Medulla oblongata (tissue), 1 donor: Measurements from ENCODE around the gene SPOUT1.
"Not testable (repeated sequence)": the region's sequence is repeated elsewhere in the genome, so short reads cannot be mapped to it uniquely, and the experiment has no call there.

ENCODE experiments used
- DNase-seq: peaks from one replicate; pipeline ENCODE4 v3.0.0-alpha.2; 2015; ENCODE audit errors: extremely low spot score

SPOUT1 gene

DNA sequence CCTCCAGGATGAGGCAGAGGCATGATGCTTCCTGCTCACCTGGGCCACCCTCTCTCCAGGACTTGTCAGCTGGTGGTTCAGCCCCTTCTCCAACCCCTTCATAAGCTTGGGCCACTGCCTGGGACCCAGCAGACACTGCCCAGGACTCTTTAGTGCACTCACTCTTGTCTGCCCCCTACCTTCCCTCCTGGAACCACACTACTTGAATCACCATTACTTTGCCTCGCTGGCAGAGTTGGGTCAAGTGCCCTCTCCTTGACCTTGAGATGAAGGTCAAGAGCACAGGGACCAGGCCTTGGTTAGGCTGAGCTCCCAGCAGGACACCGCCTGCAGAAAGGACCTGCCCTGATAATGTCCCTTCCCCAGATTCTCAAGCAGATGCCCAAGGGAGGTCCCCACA, 19.8 kb downstream of the SPOUT1 start:
- no peak for DNase-seq

DNA sequence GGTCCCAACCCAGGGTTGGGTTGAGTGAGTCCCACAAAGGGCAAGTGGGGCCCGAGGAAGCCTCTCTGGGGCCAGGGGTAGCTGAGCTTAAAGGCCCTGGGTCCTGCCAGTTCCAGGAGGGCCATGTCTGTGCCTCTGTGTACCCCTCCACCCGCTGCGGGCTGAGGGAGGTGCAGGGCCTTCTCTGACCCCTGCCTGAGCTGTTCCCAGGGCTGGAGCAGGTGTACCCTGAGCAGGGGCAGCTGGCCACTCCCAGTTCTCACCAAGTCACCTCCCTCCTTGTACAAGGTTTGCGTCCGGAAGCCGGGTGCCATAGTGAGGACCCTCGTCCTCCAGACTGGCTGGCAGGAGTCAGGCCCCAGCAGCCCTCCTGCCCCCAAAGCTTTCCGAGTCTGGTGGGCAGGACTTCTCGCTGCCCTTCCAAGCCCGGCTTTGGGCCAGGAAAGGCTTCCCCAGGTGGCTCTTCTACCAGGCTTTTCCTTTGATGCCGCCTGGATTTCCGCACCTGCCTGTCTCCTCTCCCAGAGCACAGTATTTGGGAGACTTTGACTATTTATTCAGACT, 20.5 kb downstream of the SPOUT1 start:
- DNase-seq: no peak

DNA sequence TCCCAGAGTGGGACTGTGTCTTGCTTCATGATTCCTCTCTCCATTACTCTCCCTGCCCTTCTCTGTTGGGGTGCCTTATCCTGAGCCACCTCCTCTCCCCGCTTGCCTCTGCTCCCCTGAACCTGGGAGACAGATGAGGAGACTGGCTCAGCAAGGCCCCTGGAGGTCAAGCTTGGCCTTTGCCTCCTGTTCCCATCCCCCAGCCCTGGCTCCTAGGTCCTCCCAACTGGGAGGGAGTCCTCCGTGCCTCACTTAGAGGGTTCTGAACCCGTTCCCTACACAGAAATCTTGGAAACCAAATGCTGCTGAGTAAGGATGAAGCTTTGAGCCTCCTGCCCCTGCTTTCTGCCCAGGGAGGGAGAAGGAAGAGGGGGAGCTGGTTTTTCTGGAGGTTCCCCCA, 21.1 kb downstream of the SPOUT1 start:
- DNase-seq: no peak

DNA sequence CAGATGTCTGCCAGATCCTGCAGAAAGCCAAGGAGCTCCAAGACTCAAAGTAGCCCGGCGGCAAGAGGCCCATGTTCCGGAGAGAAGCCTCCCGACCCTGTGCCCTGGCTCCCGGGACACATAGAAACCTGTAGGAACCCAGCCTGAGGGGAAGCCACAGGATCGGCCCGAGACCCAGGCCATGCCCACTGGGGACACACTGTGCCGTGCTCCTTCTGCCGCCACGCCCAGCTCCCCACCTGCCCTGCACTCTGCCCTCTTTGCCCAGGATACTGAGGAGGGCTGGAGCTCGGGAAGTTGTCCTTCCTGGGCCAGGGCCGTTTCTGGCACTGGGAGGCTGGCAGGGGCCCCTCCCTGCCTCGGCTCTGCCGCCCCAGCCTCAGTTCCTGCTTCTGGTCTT, 21.8 kb downstream of the SPOUT1 start:
- DNase-seq: no peak

DNA sequence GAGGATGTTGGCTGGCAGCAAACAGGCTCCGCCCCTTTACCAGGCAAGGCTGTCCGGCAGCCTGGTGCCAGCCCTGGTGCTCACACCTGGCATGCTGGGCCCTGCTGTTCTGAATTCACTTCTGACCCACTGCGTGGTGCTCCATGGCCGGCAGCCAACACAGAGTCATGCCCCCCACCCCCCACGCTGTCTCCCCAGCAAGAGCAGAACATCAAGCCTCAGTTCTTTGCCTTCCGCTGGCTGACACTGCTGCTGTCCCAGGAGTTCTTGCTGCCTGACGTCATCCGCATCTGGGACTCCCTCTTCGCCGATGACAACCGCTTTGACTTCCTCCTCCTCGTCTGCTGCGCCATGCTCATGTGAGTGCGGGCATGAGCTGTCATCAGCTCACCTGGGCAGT, 23.9 kb downstream of the SPOUT1 start:
- DNase-seq: peak; percentile 55

DNA sequence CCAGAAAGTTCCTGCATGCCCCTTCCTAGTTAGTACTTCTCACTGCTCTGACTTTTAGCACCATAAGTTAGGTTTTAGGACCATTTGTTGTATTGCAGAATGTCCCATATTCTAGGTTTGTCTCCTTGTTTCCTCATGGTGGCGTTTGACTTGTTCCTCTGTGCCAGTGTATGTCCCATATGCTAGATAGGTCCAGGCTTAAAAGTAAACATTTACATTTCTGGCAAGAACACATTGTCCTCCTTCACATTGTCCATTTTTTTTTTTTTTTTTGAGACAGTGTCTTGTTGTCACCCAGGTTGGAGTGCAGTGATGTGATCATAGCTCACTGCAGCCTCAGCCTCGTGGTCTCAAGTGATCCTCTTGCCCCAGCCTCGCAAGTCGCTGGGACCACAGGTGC, 27.1 kb downstream of the SPOUT1 start:
- DNase-seq: no peak

DNA sequence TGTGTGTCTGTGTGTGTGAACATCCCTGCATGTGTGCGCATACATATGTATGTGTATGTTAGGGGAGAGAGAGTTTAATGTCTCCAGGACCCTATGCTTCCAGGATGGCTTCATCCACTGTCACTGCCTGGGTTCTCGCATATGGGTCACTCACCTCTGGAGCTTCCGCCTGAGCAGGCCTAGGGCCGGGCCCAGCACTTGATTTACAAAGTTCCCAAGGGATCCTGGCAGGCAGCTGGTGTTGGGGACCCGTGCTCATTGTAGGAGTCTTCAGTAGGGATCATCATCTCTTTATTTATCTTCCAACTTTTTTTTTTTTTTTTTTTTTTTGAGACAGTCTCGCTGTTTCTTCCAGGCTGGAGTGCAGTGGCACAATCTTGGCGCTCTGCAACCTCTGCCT, 29.5 kb downstream of the SPOUT1 start:
- DNase-seq: no peak

DNA sequence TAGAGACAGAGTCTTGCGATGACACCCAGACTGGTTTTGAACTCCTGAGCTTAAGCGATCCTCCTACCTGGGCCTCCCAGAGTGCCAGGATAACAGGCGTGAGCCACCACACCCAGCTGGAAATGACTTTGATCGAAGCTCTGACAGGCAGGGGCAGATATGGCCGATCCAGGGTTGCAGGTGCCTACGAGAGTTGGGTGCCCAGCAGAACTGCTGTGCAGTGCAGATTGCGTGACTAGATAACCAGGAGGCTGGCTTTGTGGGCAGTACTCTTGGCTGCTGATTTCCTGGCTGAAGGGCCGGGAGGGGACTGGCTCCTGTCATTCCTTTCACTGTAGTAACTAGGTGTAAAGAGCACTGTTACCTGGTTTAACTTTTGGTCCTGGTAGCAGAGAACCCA, 30.7 kb downstream of the SPOUT1 start:
- DNase-seq: no peak

DNA sequence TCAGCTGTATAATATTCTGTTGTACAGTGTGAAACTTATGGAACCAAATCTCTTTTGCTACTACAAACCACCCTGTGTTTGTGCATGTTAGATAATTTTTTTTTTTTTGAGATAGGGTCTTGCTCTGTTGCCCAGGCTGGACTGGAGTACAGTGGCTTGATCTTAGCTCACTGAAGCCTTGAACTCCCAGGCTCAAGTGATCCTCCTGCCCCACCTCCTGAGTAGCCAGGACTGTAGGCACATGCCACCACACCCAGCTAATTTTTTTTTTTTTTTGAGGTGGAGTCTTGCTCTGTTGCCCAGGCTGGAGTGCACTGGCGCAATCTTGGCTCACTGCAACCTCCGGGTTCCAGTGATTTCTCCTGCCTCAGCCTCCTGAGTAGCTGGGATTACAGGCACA, 34.6 kb downstream of the SPOUT1 start:
- DNase-seq: not testable (repeated sequence)

DNA sequence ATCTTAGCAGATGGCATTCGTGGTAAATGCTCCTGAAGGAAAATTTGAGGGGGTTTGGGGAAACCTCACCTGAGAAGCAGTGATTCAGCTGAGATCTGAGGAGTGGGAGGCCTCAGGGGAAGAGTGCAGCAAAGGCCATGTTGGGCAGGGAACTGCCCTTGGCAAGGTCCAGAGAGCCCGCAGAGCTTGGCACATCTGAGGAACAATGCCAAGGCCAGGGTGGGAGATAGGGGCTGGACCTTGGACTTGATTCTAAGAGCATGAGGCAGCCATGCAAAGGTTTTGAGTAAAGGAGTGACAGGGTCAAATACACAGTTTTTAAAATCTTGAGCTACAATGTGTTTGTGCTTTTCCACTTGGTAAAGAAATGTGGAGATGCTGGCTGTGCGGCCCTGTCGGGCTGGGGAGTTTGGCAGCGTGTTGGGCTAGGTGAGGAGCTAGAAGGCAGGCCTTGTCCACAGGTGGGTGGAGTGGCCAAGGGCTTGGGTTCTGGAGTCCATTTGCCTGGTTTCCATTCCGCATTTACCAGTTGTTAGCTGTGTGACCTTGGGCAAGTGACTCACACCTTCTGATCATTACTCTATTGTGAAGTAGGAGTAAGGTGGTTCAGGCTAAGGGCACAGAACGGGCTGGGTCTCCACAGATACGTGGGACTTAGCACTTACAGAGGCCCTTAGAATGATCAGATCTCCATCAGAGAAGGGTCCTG, 36.5 kb downstream of the SPOUT1 start:
- no peak for DNase-seq

DNA sequence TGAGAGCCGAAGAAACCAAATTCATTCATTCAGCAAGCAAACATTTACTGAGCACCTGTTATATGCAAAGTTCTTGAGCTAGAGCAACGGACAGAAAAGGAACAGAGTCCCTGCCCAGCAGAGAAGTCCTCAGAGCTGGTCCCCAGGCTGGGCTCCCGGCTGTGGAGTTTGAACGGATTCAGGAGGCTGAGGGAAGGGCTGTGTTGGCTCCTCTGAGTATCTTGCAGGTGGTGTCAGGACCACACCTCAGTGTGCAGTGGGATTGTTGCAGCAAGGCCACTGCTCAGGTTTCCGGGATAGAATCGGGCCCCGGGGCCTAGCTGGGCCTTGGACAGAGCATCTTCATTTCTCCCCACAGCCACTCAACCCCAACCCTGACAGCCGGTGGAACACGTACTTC, 37.5 kb downstream of the SPOUT1 start:
- no peak for DNase-seq

DNA sequence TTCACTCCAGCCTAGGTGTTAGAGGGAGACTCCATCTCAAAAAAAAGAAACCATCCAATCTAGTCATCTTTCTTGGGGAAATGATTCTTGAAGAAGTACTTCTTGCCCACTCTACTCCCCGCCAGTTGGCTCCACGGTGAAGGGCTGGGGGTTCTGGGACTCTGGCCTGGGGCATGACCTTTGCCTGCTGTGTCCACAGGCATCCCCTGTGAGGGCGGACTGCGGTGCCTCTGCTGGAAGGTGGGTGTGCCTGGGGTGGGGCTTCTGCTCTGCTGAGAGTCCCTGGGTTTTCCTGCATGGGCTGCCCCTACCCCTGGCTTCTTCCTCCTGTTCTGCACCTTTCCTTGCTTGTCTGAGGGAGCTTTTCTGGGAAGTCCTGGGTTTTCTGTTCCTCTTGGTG, 39.1 kb downstream of the SPOUT1 start:
- DNase-seq: no peak

DNA sequence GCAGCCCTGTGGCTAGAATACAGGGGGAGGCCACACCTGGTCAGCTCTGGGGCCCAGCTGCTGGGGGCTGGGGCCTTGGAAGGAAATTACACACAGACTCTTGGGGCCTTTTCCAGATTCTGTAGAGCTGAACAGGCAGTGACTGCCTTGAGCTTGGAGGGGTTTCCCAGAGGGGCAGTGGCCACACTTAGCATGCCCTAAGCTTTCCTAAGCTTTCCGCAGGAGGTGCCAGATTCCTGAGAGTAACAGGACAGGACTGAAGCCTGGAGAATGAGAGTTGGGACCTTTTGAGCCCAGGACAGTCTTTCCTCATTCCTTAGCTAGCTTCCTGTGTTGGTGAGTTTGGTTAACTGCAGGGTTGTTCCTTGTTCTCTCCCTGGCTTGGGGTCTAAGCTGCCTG, 41.1 kb downstream of the SPOUT1 start:
- DNase-seq: no peak

DNA sequence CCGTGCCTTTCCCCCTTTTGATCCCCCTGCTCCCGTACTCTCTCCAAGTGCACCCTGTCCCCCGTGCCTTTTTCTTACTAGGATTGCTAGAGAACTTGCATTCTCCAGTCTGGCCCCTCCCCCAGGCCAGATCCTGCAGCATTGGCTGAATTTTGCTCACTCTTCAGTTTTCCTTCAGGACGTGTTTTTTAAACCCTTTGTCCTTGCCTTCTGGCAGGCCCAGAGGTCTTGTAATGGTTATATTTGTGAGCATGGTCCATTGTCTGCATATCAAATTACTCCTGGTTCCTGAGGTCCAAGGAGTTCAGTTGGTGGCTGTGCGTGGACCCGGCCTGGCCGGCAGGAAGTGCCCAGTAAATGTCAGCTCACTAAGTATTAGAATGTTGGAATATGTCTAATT, 41.9 kb downstream of the SPOUT1 start:
- DNase-seq: no peak

DNA sequence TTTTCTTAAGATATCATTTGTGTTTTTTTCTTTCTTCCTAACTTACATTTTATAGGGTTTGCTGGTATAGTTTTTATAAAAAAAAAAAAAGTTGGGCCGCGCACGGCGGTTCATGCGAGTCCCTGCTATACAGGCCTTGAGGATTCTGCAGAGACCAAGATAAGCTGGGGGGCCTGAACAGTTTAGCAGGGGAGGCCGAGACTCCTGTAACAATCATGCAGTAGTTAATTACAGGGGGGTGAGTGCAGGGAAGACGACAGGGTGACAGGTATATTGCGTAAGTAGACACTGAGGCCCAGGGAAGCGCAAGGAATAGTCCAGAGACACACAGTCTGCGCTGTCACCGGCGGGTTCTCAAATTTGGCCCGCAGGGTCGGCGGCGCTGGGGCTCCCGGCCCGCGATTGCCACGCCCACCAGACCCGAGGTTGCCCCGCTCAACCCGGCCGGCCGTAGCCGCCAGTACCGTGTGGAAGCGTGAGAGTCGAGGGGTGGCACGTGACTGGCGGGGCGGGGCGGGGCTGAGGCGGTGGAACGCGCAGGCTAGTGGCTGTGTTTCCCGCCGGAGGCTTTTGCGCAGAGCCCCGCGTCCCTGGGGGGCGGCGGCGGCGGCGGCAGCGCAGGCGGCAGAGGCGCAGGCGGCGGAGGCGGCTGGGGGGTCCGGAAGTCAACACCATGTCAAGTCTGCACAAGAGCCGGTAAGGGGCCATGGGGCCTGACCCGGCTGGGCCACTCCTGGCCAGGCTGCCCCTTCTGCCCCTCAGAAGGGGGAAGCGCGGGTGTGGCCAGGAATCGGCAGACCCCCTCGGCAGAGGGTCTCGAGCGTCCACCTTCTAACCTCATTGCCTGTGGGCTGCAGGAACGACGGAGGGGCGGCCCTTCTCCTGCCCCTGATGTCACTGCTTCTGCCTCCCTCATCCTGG, 42.7 kb downstream of the SPOUT1 start, which contains the start of gene TBC1D13:
Gene TBC1D13 (plus strand): TSS at position 573 of the 921 bp plus-strand sequence. CDS start 101 bp downstream, at position 674.
- DNase-seq: peak; percentile 85

DNA sequence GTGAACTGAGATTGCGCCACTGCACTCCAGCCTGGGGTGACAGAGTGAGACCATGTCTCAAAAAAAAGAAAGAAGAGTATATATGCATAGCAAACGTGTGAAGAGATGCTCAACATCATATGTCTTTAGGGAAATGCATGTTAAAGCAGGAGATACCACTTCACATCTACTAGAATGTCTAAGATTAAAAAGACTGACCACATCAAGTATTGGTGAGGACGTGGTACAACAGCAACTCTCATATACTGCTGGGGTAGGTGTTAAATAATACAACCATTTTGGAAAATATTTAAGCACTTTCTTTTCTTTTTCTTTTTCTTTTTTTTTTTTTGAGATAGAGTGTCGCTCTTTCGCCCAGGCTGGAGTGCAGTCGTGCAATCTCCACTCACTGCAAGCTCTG, 44.2 kb downstream of the SPOUT1 start:
- DNase-seq: no peak

DNA sequence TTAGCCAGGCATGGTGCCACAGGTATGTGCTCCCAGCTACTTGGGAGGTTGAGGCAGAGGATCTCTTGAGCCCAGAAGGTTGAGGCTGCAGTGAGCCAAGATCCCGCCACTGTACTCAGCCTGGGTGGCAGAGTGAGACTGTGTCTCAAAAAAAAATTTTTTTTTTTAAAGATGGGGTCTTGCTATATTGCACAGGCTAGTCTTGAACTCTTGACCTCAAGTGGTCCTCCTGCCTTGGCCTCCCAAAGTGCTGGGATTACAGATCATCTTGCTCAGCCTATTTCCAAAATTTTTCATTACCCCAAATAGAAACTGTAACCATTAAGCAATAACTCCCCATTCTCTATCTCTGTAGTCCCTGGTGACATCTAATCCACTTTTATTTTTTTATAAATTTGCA, 46.9 kb downstream of the SPOUT1 start:
- DNase-seq: no peak

DNA sequence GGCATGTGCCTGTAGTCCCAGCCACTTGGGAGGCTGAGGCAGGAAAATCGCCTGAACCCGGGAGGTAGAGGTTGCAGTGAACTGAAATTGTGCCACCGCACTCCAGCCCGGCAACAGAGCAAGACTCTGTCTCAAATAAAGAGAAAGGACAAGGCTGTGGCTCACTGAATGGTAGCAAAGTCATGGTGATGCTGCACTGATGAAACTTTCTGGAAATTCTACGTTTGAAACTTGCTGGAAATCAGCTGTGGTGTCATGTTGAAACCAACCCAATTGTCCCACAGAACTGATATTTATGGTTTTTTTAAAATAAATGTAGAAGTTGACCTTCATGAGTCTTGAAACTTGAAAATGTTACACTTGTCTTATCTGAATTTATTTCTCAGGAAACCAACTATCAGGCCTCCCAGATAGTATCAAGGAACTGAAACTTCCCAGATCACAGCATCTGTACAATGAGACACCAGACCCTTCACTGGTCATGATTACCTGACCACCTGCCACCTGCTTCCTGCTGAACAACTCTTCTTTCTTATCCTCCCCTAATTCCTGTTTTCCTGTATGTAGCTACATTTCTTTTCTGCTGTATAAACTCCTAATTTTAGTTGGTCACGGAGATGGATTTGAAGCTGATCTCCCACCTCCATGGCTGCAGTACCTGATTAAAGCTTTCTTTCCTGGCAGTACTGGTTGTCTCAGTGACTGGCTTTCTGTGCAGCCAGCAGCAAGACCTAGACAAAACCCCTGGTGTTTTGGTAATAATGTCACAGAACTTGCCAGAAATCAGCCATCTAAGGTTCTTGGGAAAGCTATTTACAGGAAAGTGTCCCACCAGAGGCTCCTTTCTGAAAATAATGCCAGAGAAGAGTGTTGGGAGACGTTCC, 48.2 kb downstream of the SPOUT1 start:
- DNase-seq: no peak

DNA sequence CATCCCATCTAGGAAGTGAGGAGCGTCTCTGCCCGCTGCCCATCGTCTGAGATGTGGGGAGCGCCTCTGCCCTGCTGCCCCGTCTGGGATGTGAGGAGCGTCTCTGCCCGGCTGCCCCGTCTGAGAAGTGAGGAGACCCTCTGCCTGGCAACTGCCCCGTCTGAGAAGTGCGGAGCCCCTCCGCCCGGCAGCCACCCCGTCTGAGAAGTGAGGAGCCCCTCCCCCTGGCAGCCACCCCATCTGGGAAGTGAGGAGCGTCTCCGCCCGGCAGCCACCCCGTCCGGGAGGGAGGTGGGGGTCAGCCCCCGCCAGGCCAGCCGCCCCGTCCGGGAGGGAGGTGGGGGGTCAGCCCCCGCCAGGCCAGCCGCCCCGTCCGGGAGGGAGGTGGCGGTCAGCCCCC, 49.5 kb downstream of the SPOUT1 start:
- not testable (repeated sequence) for DNase-seq

DNA sequence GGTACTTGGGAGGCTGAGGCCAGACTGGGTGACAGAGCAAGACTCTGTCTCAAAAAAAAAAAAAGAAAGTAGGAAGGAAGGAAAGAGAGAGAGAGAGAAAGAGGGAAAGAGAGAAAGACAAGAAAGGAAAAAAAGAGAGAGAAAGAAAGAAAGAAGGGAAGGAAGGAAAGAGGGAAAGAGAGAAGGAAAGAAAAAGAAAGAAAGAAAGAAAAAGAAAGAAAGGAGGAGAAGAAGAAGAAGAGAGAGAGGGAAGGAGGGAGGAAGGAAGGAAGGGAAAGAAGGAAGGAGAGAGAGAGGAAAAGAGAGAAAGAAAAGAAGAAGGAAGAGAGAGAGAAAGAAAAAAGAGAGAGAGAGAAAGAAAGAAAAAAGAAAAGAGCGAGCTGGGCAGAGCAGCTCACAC, 54.8 kb downstream of the SPOUT1 start:
- DNase-seq: no peak

DNA sequence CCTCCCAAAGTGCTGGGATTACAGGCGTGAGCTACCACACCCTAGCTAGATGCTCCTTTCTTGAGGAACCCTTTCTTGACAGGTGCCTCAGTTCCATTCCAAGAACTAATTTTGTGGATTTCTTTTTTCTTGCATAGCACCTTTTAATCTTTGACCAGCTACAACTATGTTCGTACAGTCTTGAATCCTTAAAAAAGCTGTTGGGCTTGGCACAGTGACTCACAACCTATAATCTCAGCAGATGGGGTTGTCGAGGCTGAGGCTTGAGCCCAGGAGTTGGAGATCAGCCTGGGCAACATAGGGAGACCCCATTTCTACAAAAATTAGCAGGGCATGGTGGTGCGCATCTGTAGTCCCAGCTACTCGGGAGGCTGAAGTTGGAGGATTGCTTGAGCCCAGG, 56.5 kb downstream of the SPOUT1 start:
- DNase-seq: no peak
